HFF-Myc (cell line): ENCODE measurements around the gene SP100.
"Not testable (repeated sequence)": the region's sequence is repeated elsewhere in the genome, so short reads cannot be mapped to it uniquely, and the experiment has no call there.

Experiments
- DNase-seq: peaks from one replicate; pipeline ENCODE4 v3.0.0-alpha.2; 2011; ENCODE audit warnings: low read depth; ENCODE audit errors: extremely low read depth
- H3K4me3 ChIP-seq: replicated peaks from 2 replicates; pipeline ENCODE4 v1.5.1; 2011; ENCODE audit warnings: low read depth, mild to moderate bottlenecking, control low read depth, low read length
- CTCF ChIP-seq: IDR thresholded peaks from 2 replicates; pipeline ENCODE4 v1.5.1; 2012; ENCODE audit warnings: mild to moderate bottlenecking, low read depth, low read length, control low read depth; ENCODE audit errors: missing control alignments

The SP100 gene

DNA sequence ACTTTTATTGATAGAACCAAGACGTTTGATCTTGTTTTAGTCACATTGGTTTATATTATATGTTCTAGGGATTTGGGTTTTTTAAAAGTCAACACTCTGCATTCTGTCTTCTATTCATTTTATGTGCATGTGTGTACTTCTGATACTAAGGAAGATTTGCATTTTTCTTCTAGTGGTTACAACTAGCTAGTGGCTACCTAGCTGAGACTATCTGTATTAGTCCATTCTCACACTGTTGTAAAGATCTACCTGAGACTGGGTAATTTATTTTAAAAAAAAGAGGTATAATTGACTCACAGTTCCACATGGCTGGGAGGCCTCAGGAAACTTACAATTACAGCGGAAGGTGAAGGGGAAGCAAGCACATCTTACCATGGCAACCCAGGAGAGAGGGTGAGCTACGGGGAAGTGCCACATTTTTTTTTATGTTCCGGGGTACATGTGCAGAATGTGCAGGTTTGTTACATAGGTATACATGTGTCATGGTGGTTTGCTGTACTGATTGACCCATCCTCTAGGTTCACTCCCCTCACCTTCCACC is 69.9 kb downstream of the SP100 start:
- no peak overlapping the region for H3K4me3 ChIP-seq
- DNase-seq = no peak
- TF ChIP-seq CTCF = no peak

DNA sequence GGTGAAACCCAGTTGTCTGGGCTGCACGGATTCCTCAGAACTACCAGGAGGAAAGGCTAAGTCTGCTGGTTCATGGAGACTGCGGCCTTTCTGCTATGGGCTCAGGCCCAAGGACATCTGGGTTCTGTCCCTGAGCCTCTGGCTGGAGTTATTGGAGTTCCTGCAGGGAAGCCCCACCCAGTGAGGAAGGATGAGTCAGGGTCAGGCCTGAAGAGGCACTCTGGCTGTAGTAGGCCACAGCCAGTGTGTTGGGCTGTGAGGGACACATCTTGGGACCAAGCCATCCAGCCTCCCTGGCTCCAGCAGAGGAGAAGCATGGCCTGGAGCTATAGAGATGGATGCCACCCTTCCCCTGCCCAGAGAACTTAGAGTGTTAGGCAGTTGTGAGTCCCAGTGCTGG is 75.2 kb downstream of the SP100 start:
- DNase-seq, H3K4me3 ChIP-seq: not testable (repeated sequence)

DNA sequence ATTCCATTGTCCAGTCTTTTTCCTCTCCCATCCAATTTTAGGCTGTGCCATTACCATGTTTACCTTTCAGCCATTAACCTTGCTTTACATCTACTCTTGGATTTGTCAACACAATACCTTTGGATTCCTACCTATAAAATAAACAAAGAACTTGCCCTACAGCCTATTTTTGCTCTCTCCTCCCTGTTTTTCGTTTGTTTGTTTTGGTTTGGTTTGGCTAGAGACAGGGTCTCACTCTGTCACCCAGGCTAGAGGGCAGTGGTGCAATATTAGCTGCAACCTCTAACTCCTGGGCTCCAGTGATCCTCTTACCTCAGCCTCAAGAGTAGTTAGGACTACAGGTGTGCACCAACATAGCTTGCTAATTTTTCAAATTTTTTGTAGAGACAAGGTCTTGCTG is 76.1 kb downstream of the SP100 start:
- DNase-seq = no peak
- H3K4me3 ChIP-seq = no peak overlapping the region
- TF ChIP-seq CTCF = no peak

DNA sequence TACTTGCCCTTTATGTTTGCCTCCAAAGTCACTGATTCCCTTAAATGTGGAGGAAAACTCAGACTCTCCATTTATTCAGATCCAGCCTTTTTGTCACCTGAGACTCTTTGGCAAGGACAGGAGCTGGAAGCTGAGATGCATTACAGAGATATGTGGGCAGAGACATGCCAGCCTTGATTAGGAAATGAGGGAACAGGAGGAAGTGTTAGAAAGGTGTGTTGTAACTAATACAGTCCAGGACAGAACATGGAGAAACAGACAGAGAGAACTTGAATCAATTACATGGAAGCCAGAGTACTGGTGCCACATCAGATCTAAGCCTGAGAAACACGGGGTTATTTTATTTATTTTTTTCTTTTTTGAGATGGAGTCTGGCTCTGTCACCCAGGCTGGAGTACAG is 79.0 kb downstream of the SP100 start:
- no peak for DNase-seq
- TF ChIP-seq CTCF = no peak
- no peak overlapping the region for H3K4me3 ChIP-seq

DNA sequence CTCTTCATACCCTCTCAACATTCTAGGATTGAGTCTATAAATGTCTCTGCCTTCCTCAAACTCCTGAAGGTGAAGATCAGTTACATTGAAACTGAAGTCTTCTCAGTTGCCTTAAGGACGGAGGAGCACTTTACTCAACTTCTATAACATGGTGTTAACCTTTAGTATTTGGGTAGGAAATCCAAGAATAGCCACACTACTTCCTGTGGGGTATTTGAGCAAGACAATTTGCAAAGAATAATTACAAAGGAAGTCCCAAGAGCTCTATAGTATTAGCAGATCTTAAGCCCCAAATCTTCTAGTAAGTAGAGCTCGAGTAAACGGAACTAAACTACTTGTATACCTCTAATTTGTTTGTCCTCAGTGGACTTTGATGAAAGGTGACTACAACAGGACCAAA is 80.9 kb downstream of the SP100 start:
- TF ChIP-seq CTCF = no peak
- H3K4me3 ChIP-seq = no peak overlapping the region
- no peak for DNase-seq

GRCh38 chr2:230498506-230499107 is 82.6 kb downstream of the SP100 start:
- no peak for TF ChIP-seq CTCF
- H3K4me3 ChIP-seq = no peak overlapping the region
- DNase-seq = no peak

GRCh38 chr2:230502593-230502992 is 86.6 kb downstream of the SP100 start:
- no peak for TF ChIP-seq CTCF
- DNase-seq = no peak

More at GRCh38 chr2:230502593-230502992, 86.6 kb downstream of the SP100 start:
- H3K4me3 ChIP-seq = no peak overlapping the region
